HEK293 (cell line): Measurements from ENCODE around the gene KDM4C.

Source experiments
- CTCF ChIA-PET: fragments of 350-600 bp; formaldehyde crosslinking; extraction: SDS; loops from one replicate; lab custom pipeline; 2021; ENCODE audit warnings: antibody characterized with exemption; lab: Yijun Ruan, JAX
- POLR2A ChIA-PET: fragments of 300-600 bp; formaldehyde crosslinking; extraction: SDS; loops from one replicate; lab custom pipeline; 2020; ENCODE audit warnings: antibody characterized with exemption, inconsistent platforms; lab: Yijun Ruan, JAX
- H3K27ac ChIP-seq: fragments of 200-500 bp; sonication (Bioruptor generic); 2 replicates; pipeline ENCODE4 v1.5.1; 2014; ENCODE audit warnings: low read depth, low read length, control low read depth, inconsistent platforms; ENCODE audit errors: extremely low read depth
- H3K36me3 ChIP-seq, 2 experiments: fragments of 200-500 bp in 1 of 2; sonication (Bioruptor generic) in 1 of 2; 1 replicate in 1 of 2; 2 replicates in 1 of 2; pipeline ENCODE4 v1.5.1; 2014 to 2017; ENCODE audit warnings: inconsistent platforms in 2 of 2, low read length in 2 of 2; ENCODE audit not compliant: control insufficient read depth in 2 of 2, insufficient read depth in 1 of 2
- H3K4me1 ChIP-seq: fragments of 200-500 bp; sonication (Bioruptor generic); 2 replicates; pipeline ENCODE4 v1.5.1; 2014; ENCODE audit warnings: mild to moderate bottlenecking, low read length, inconsistent platforms; ENCODE audit not compliant: control insufficient read depth, insufficient read depth
- H3K4me3 ChIP-seq: 2 replicates; pipeline ENCODE4 v1.5.1; 2011; ENCODE audit warnings: low read depth, mild to moderate bottlenecking, control low read depth, low read length, moderate library complexity
- H3K9me3 ChIP-seq: fragments of 200-500 bp; sonication (Bioruptor generic); 2 replicates; pipeline ENCODE4 v1.5.1; 2014; ENCODE audit warnings: low read depth, low read length, inconsistent platforms; ENCODE audit not compliant: control insufficient read depth, insufficient read depth
- BCL11B ChIP-seq: fragments of 450-650 bp; formaldehyde crosslinking; IDR thresholded peaks from 2 replicates; pipeline ENCODE4 v1.5.1; 2016; ENCODE audit warnings: low read depth, missing biosample characterization, missing genetic modification characterization
- SALL2 ChIP-seq: fragments of 450-650 bp; formaldehyde crosslinking; IDR thresholded peaks from 2 replicates; pipeline ENCODE4 v1.5.0; 2017; ENCODE audit warnings: missing biosample characterization, mild to moderate bottlenecking, missing genetic modification characterization, borderline replicate concordance
- SETDB1 ChIP-seq: IDR thresholded peaks from one replicate; pipeline ENCODE4 v1.6.1; 2017; ENCODE audit warnings: mild to moderate bottlenecking, low read length, moderate library complexity, mixed read lengths; ENCODE audit not compliant: insufficient read length
- SP7 ChIP-seq: fragments of 450-650 bp; formaldehyde crosslinking; IDR thresholded peaks from 2 replicates; pipeline ENCODE4 v1.5.1; 2016; ENCODE audit warnings: missing biosample characterization, missing genetic modification characterization
- TRIM28 ChIP-seq: IDR thresholded peaks from 2 replicates; pipeline ENCODE4 v1.6.1; 2011; ENCODE audit warnings: low read length, control low read depth, borderline replicate concordance
- ZBTB8A ChIP-seq: fragments of 450-650 bp; formaldehyde crosslinking; IDR thresholded peaks from 2 replicates; pipeline ENCODE4 v1.5.1; 2016; ENCODE audit warnings: missing biosample characterization, missing genetic modification characterization
- ZFP3 ChIP-seq: fragments of 450-650 bp; formaldehyde crosslinking; IDR thresholded peaks from 2 replicates; pipeline ENCODE4 v1.5.1; 2016; ENCODE audit warnings: low read depth, missing biosample characterization, missing genetic modification characterization
- ZFP37 ChIP-seq: fragments of 450-650 bp; formaldehyde crosslinking; IDR thresholded peaks from 2 replicates; pipeline ENCODE4 v1.5.1; 2016; ENCODE audit warnings: missing biosample characterization, missing genetic modification characterization
- ZNF121 ChIP-seq: fragments of 450-650 bp; formaldehyde crosslinking; IDR thresholded peaks from 2 replicates; pipeline ENCODE4 v1.5.1; 2016; ENCODE audit warnings: missing biosample characterization, missing genetic modification characterization
- ZNF157 ChIP-seq: fragments of 450-650 bp; formaldehyde crosslinking; IDR thresholded peaks from 2 replicates; pipeline ENCODE4 v1.5.1; 2016; ENCODE audit warnings: missing biosample characterization, missing genetic modification characterization
- ZNF174 ChIP-seq: fragments of 450-650 bp; formaldehyde crosslinking; IDR thresholded peaks from 2 replicates; pipeline ENCODE4 v1.5.0; 2017; ENCODE audit warnings: missing biosample characterization, mild to moderate bottlenecking, missing genetic modification characterization
- ZNF366 ChIP-seq: fragments of 450-650 bp; formaldehyde crosslinking; conservative IDR thresholded peaks from 2 replicates; pipeline ENCODE4 v1.5.1; 2016; ENCODE audit warnings: missing biosample characterization, missing genetic modification characterization
- ZNF426 ChIP-seq: fragments of 450-650 bp; formaldehyde crosslinking; IDR thresholded peaks from 2 replicates; pipeline ENCODE4 v1.5.1; 2017; ENCODE audit warnings: missing biosample characterization, missing genetic modification characterization, mild to moderate bottlenecking, inconsistent platforms, moderate library complexity
- ZNF501 ChIP-seq: fragments of 450-650 bp; formaldehyde crosslinking; IDR thresholded peaks from 2 replicates; pipeline ENCODE4 v1.5.1; 2016; ENCODE audit warnings: missing biosample characterization, missing genetic modification characterization
- ZNF529 ChIP-seq: fragments of 450-650 bp; formaldehyde crosslinking; IDR thresholded peaks from 2 replicates; pipeline ENCODE4 v1.5.1; 2017; ENCODE audit warnings: missing genetic modification characterization, missing biosample characterization; ENCODE audit not compliant: insufficient replicate concordance
- ZNF530 ChIP-seq: fragments of 450-650 bp; formaldehyde crosslinking; IDR thresholded peaks from 2 replicates; pipeline ENCODE4 v1.5.1; 2016; ENCODE audit warnings: low read depth, missing biosample characterization, missing genetic modification characterization
- ZNF548 ChIP-seq: fragments of 450-650 bp; formaldehyde crosslinking; IDR thresholded peaks from 2 replicates; pipeline ENCODE4 v1.5.1; 2016; ENCODE audit warnings: missing biosample characterization, missing genetic modification characterization
- ZNF549 ChIP-seq: fragments of 450-650 bp; IDR thresholded peaks from 2 replicates; pipeline ENCODE4 v1.5.1; 2018; ENCODE audit warnings: missing biosample characterization, missing genetic modification characterization, mild to moderate bottlenecking, inconsistent platforms, moderate library complexity
- ZNF561 ChIP-seq: fragments of 450-650 bp; IDR thresholded peaks from 2 replicates; pipeline ENCODE4 v1.5.1; 2018; ENCODE audit warnings: missing biosample characterization, missing genetic modification characterization, borderline replicate concordance
- ZNF571 ChIP-seq: fragments of 450-650 bp; formaldehyde crosslinking; IDR thresholded peaks from 2 replicates; pipeline ENCODE4 v1.5.0; 2017; ENCODE audit warnings: missing biosample characterization, missing genetic modification characterization
- ZNF585B ChIP-seq: fragments of 450-650 bp; formaldehyde crosslinking; IDR thresholded peaks from 2 replicates; pipeline ENCODE4 v1.5.1; 2016; ENCODE audit warnings: missing biosample characterization, missing genetic modification characterization
- ZNF660 ChIP-seq: fragments of 450-650 bp; IDR thresholded peaks from 2 replicates; pipeline ENCODE4 v1.5.1; 2018; ENCODE audit warnings: missing biosample characterization, mild to moderate bottlenecking, missing genetic modification characterization
- ZNF768 ChIP-seq: fragments of 450-650 bp; formaldehyde crosslinking; IDR thresholded peaks from 2 replicates; pipeline ENCODE4 v1.5.1; 2018; ENCODE audit warnings: missing biosample characterization, mild to moderate bottlenecking, missing genetic modification characterization
- ZNF776 ChIP-seq: fragments of 450-650 bp; formaldehyde crosslinking; IDR thresholded peaks from 2 replicates; pipeline ENCODE4 v1.5.0; 2017; ENCODE audit warnings: missing biosample characterization, missing genetic modification characterization, borderline replicate concordance
- ZNF837 ChIP-seq: fragments of 450-650 bp; formaldehyde crosslinking; IDR thresholded peaks from 2 replicates; pipeline ENCODE4 v1.5.1; 2016; ENCODE audit warnings: missing biosample characterization, missing genetic modification characterization
- TF ChIP-seq, protein P1 (sequence below): fragments of 450-650 bp; formaldehyde crosslinking; conservative IDR thresholded peaks from 2 replicates; pipeline ENCODE4 v1.5.1; 2016; ENCODE audit warnings: low read depth, missing biosample characterization, missing genetic modification characterization

Gene KDM4C

GRCh38 chr9:7147121-7148090 is 389.6 kb downstream of the KDM4C start:
- H3K36me3 ChIP-seq = no peaks in the 10 kb centered on the region
- H3K9me3 ChIP-seq = no peaks in the 10 kb centered on the region
- H3K4me3 ChIP-seq = no peak overlapping the region
- H3K27ac ChIP-seq = no peak overlapping the region
- no peaks in the 10 kb centered on the region for H3K4me1 ChIP-seq
- no peak for TF ChIP-seq SALL2 (tag by site-specific recombination)
- no peak for TF ChIP-seq ZNF174 (tag by site-specific recombination)
- TF ChIP-seq ZNF768 (tag by site-specific recombination) = no peak
- POLR2A ChIA-PET = no interaction called here
- CTCF ChIA-PET = no interaction called here

DNA sequence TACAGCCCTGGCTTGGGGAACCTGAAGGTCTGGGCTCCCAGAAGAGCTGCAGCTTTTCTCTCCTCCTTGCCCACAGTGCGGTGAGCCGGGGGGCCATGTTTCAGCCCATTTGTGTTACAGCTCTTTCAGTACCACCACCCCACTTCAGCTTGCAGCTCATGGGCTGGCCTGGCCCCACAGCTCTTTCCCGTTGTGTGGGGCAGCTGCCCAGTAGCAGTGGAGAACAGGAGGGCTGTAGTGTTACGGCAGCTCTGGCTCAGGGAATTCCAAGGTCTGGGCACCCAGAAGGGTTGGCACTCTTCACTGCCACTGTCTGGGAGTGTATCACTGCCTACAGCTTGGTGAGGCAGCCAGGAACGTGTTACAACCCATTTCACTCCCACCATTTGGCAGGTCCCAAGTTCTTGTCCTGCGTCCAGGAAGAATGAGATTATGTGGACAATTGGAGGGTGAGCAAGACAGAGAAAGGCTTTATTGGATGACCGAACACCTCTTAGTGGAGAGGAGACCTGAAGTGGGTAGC is 390.5 kb downstream of the KDM4C start:
- H3K27ac ChIP-seq = no peak overlapping the region
- ChIA-PET POLR2A (no interaction called here), CTCF (no interaction called here)
- H3K4me3 ChIP-seq = no peak overlapping the region
- H3K9me3 ChIP-seq = no peaks in the 10 kb centered on the region
- no peak for TF ChIP-seq SP7 (tag by site-specific recombination)
- TF ChIP-seq ZNF585B (tag by site-specific recombination) = no peak
- TF ChIP-seq ZFP37 (tag by site-specific recombination) = no peak
- no peak for TF ChIP-seq ZNF366 (tag by site-specific recombination)
- no peak for TF ChIP-seq ZNF426
- no peak for TF ChIP-seq ZNF776 (tag by site-specific recombination)
- no peaks in the 10 kb centered on the region for H3K36me3 ChIP-seq
- H3K4me1 ChIP-seq = no peaks in the 10 kb centered on the region

- Histone ChIP-seq H3K4me1 (no peaks in the 10 kb centered on the region), H3K36me3 (no peaks in the 10 kb centered on the region), H3K4me3 (no peak overlapping the region), H3K9me3 (no peaks in the 10 kb centered on the region), H3K27ac (no peak overlapping the region)
- TF ChIP-seq ZNF548 (tag by site-specific recombination) = no peak
- no peak for TF ChIP-seq ZNF426
- TF ChIP-seq ZNF549 = no peak
- TF ChIP-seq ZNF121 (tag by site-specific recombination) = no peak
- TF ChIP-seq ZNF571 (tag by site-specific recombination) = no peak
- TF ChIP-seq ZNF837 (tag by site-specific recombination) = no peak
- TF ChIP-seq ZNF660 (tag by site-specific recombination) = no peak
- no peak for TF ChIP-seq ZNF530
- no peak for TF ChIP-seq ZNF157 (tag by site-specific recombination)
- TF ChIP-seq ZBTB8A (tag by site-specific recombination) = no peak
- TF ChIP-seq BCL11B = no peak
- TF ChIP-seq ZNF501 (tag by site-specific recombination) = no peak
- TF ChIP-seq, protein P1, sequence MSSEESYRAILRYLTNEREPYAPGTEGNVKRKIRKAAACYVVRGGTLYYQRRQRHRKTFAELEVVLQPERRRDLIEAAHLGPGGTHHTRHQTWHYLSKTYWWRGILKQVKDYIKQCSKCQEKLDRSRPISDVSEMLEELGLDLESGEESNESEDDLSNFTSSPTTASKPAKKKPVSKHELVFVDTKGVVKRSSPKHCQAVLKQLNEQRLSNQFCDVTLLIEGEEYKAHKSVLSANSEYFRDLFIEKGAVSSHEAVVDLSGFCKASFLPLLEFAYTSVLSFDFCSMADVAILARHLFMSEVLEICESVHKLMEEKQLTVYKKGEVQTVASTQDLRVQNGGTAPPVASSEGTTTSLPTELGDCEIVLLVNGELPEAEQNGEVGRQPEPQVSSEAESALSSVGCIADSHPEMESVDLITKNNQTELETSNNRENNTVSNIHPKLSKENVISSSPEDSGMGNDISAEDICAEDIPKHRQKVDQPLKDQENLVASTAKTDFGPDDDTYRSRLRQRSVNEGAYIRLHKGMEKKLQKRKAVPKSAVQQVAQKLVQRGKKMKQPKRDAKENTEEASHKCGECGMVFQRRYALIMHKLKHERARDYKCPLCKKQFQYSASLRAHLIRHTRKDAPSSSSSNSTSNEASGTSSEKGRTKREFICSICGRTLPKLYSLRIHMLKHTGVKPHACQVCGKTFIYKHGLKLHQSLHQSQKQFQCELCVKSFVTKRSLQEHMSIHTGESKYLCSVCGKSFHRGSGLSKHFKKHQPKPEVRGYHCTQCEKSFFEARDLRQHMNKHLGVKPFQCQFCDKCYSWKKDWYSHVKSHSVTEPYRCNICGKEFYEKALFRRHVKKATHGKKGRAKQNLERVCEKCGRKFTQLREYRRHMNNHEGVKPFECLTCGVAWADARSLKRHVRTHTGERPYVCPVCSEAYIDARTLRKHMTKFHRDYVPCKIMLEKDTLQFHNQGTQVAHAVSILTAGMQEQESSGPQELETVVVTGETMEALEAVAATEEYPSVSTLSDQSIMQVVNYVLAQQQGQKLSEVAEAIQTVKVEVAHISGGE (tag by site-specific recombination) = no peak
- TF ChIP-seq ZFP3 = no peak
- no peak for TF ChIP-seq ZNF561 (tag by site-specific recombination)
- TF ChIP-seq ZNF529 = no peak
- TF ChIP-seq SETDB1 = no peak
- no peak for TF ChIP-seq TRIM28
- ChIA-PET CTCF (no interaction called here), POLR2A (no interaction called here)
Observed at GRCh38 chr9:7149258-7149657, 391.5 kb downstream of the KDM4C start.
